Smooth muscle cell (in vitro differentiated cells): ENCODE data around the gene ARHGAP28. TPM values are rescaled to one million over a fixed set of nuclear protein-coding genes. Genes with fewer than 3 reads are reported as not detected.

ENCODE experiments used
- DNase-seq: peaks from one replicate; lab custom pipeline; 2025; ENCODE audit not compliant: unreplicated experiment; lab: John Stamatoyannopoulos, UW
- H2AFZ ChIP-seq: fragments of 200-600 bp; sonication (generic); 2 replicates; pipeline ENCODE4 v1.6.0; 2016; ENCODE audit warnings: antibody characterized with exemption, low read depth, mild to moderate bottlenecking
- H3F3A ChIP-seq: fragments of 200-600 bp; sonication (generic); 2 replicates; pipeline ENCODE4 v1.6.0; 2017; ENCODE audit warnings: antibody characterized with exemption, low read depth
- H3K27ac ChIP-seq: fragments of 200-600 bp; sonication (generic); 2 replicates; pipeline ENCODE4 v1.5.1; 2016; ENCODE audit warnings: low read depth, mild to moderate bottlenecking
- H3K27me3 ChIP-seq: fragments of 200-600 bp; sonication (generic); 2 replicates; pipeline ENCODE4 v1.6.1; 2016; ENCODE audit warnings: low read depth, mild to moderate bottlenecking
- H3K36me3 ChIP-seq: fragments of 200-600 bp; sonication (generic); 2 replicates; pipeline ENCODE4 v1.5.1; 2016; ENCODE audit warnings: low read depth
- H3K4me1 ChIP-seq: fragments of 200-600 bp; sonication (generic); 2 replicates; pipeline ENCODE4 v1.5.1; 2016; ENCODE audit warnings: low read depth
- H3K4me2 ChIP-seq: fragments of 200-600 bp; sonication (generic); 2 replicates; pipeline ENCODE4 v1.6.0; 2016; ENCODE audit warnings: mild to moderate bottlenecking
- H3K4me3 ChIP-seq: fragments of 200-600 bp; sonication (generic); 2 replicates; pipeline ENCODE4 v1.5.1; 2016; ENCODE audit warnings: mild to moderate bottlenecking
- H3K79me2 ChIP-seq: fragments of 200-600 bp; sonication (generic); 2 replicates; pipeline ENCODE4 v1.6.0; 2016; ENCODE audit warnings: low read depth, mild to moderate bottlenecking
- H3K9ac ChIP-seq: fragments of 200-600 bp; sonication (generic); 2 replicates; pipeline ENCODE4 v1.6.0; 2016; ENCODE audit warnings: low read depth
- H3K9me3 ChIP-seq: fragments of 200-600 bp; sonication (generic); replicated peaks from 2 replicates; pipeline ENCODE4 v1.5.1; 2016; ENCODE audit warnings: low read depth
- H4K20me1 ChIP-seq: fragments of 200-600 bp; sonication (generic); 2 replicates; pipeline ENCODE4 v1.6.0; 2016; ENCODE audit warnings: low read depth
- WGBS: methylation state at CpG from one replicate; pipeline ENCODE4 v1.1.7; 2016; ENCODE audit warnings: low lambda C conversion rate; 5-methylcytosine and 5-hydroxymethylcytosine counted together
- polyA plus RNA-seq: library from polyadenylated mRNA; unstranded; fragments of >200 nt; fragmentation: Nextera tagmentation; extraction: Ambion mirVana; gene quantifications from 2 replicates; pipeline ENCODE4 v1.2.1, GENCODE V29; 2016
- total RNA-seq: library from RNA; depleted of rRNA; stranded (reverse); fragments of >200 nt; gene quantifications from 2 replicates; pipeline ENCODE4 v1.2.3, GENCODE V29; 2014
- TF ChIP-seq, protein P1 (sequence below): fragments of 200-600 bp; sonication (generic); IDR thresholded peaks from 2 replicates; pipeline ENCODE4 v1.5.1; 2017; ENCODE audit warnings: borderline replicate concordance, mild to moderate bottlenecking, antibody characterized with exemption; ENCODE audit not compliant: insufficient read depth, poor library complexity, severe bottlenecking

ARHGAP28 gene
- total and polyA plus RNA-seq, 2 experiments from 2014 or later: 16.2 to 27.7 TPM

DNA sequence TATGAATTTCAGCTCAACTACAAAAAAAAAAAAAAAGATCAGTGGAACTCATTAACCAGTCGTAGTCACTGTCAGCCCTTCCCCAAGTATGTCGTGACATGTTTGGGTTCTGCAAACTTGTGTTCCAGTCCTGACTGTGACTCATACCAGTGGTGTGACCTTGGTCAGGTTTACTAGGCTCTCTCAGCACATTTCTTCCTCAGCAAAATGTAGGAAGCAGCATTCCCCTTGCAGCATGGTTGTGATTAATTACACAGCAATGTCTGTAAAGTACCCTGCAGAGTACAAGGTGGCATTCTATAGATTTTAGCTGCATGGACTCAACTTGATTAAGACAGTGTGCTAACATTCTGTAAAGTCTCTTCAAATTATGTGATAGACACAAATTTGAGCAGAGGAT lies 231.1 kb downstream of the ARHGAP28 start:
- H3K27ac ChIP-seq: peak overlapping the region; percentile 66
- H3K4me3 ChIP-seq: no peak overlapping the region
- no peak overlapping the region for H3K9ac ChIP-seq
- H3K9me3 ChIP-seq: no peaks in the 10 kb centered on the region
- H3F3A ChIP-seq: no peaks in the 10 kb centered on the region
- TF ChIP-seq, protein P1, sequence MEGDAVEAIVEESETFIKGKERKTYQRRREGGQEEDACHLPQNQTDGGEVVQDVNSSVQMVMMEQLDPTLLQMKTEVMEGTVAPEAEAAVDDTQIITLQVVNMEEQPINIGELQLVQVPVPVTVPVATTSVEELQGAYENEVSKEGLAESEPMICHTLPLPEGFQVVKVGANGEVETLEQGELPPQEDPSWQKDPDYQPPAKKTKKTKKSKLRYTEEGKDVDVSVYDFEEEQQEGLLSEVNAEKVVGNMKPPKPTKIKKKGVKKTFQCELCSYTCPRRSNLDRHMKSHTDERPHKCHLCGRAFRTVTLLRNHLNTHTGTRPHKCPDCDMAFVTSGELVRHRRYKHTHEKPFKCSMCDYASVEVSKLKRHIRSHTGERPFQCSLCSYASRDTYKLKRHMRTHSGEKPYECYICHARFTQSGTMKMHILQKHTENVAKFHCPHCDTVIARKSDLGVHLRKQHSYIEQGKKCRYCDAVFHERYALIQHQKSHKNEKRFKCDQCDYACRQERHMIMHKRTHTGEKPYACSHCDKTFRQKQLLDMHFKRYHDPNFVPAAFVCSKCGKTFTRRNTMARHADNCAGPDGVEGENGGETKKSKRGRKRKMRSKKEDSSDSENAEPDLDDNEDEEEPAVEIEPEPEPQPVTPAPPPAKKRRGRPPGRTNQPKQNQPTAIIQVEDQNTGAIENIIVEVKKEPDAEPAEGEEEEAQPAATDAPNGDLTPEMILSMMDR: no peak
- no peak for DNase-seq
- H3K79me2 ChIP-seq: no peaks in the 10 kb centered on the region
- no peaks in the 10 kb centered on the region for H3K27me3 ChIP-seq
- no peaks in the 10 kb centered on the region for H3K36me3 ChIP-seq
- WGBS: 15% methylated on average over 2 of the region's 2 CpGs
- no peaks in the 10 kb centered on the region for H3K4me1 ChIP-seq
- H4K20me1 ChIP-seq: no peaks in the 10 kb centered on the region
- no peak overlapping the region for H2AFZ ChIP-seq
- H3K4me2 ChIP-seq: peak overlapping the region; percentile 5

DNA sequence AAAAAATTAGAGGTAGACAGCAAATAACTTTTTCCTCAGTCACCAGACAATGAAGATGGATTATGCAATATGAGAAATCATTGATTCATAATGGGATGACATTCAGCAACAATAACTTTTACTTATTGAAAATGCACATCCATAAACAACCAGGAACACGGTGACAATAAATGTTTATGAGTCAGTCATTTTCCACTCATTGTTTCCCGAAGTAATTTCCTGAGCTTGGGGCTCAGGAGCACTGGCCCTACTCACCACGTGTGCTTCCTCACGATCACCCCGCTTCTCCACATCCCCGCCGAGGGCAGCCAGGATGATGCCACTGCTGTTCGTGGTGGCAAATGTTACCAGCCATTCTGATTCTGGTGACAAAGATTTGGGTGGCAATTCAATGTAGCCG lies 231.8 kb downstream of the ARHGAP28 start:
- no peaks in the 10 kb centered on the region for H3K79me2 ChIP-seq
- TF ChIP-seq, protein P1: no peak
- H3F3A ChIP-seq: no peaks in the 10 kb centered on the region
- no peak overlapping the region for H2AFZ ChIP-seq
- no peak overlapping the region for H3K9ac ChIP-seq
- DNase-seq: no peak
- WGBS: 86% methylated on average over 9 of the region's 9 CpGs
- no peaks in the 10 kb centered on the region for H3K4me1 ChIP-seq
- no peaks in the 10 kb centered on the region for H4K20me1 ChIP-seq
- H3K9me3 ChIP-seq: no peaks in the 10 kb centered on the region
- H3K36me3 ChIP-seq: no peaks in the 10 kb centered on the region
- no peaks in the 10 kb centered on the region for H3K27me3 ChIP-seq
- H3K4me2 ChIP-seq: peak overlapping the region; percentile 5
- H3K4me3 ChIP-seq: no peak overlapping the region
- H3K27ac ChIP-seq: peak overlapping the region; percentile 66

DNA sequence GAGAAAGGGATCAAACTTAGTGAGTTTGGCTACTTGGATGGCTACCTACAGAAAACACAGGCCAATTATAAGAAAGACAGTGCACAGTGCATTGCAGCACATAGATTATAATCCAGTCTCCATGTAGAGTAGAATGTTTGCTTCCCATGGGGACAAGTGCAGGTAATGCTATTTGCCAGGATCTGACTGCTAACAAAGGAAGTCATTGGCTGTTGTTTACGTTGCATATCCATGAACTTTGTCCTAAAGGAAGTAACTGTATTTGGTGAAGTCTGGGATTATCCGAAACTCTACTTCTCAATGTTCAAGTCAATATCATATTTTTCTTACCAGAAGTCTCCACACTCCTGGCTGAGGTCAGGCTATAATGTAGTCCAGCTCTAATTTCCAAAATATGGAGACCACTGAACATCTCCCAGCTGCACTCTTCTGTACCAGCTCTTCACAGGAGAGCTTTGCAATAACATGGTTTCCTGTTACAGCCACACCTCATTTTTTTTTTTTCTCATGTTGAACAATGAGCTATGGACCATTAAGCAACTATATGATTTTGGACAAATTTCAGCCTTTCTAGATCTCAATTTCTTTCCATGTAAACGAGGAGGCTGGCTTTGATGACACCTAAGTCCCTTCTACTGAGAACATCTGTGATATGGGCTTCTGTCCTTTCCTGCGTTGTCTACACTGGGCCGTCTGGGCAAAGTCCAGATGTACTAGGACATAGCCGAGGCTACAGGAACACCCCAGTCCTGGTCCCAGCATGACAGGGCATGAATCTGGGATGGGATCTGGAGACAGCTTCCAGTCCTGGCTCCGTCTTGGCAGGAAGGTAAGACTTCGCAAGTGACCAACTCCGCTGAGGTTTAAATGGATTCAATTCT lies 233.3 kb downstream of the ARHGAP28 start:
- Histone ChIP-seq H3K36me3 (no peaks in the 10 kb centered on the region), H3K4me2 (no peak overlapping the region), H3K9me3 (no peaks in the 10 kb centered on the region), H3K4me3 (no peak overlapping the region), H3K9ac (no peak overlapping the region), H4K20me1 (no peaks in the 10 kb centered on the region), H3K27me3 (no peaks in the 10 kb centered on the region), H3F3A (no peaks in the 10 kb centered on the region), H3K27ac (no peak overlapping the region), H3K4me1 (no peaks in the 10 kb centered on the region), H2AFZ (no peak overlapping the region), H3K79me2 (no peaks in the 10 kb centered on the region)
- TF ChIP-seq, protein P1: no peak
- 96% methylated on average over 9 of the region's 9 CpGs for WGBS
- no peak for DNase-seq
